Stimulated activated naive CD4-positive, alpha-beta T cell treated with Interleukin-2 at 50 U/mL for 16 hours (primary cell): Measurements from ENCODE around the gene LYPD3.
"Not testable (repeated sequence)": the region's sequence is repeated elsewhere in the genome, so short reads cannot be mapped to it uniquely, and the experiment has no call there.

Source experiments
- DNase-seq: peaks from one replicate; lab custom pipeline; 2025; lab: John Stamatoyannopoulos, UW

Gene LYPD3

GRCh38 chr19:43461303-43461702 lies 4.1 kb downstream of the LYPD3 start:
- DNase-seq = no peak

DNA sequence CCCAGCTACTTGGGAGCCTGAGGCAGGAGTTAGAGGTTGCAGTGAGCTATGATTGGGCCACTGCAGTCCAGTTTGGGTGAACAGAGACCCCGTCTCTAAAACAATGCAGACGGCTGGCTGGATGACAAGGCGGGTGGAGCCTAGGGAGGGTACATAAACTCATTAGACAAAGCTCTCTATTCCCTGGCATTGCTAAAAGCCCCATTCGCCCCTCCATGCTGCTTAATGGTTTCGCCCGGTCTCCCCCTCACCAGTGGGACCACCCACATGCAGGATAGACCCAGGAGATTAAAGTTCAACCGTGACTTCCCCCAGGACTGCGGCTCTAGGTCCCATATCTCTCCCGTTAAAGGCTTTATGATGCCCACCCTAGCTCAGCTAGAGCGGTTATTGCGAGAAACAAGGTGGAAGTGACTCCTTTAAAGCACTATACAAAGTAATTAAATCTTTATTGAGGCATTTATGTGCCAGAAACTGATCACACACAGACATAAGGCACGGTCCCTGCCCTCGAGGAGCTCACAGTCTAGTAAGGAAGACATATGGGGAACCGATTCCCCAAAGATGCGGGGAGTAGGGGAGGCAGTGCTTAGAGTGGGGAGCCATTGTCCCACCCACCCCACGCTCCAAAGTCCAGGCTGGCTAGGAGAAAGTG lies 4.9 kb downstream of the LYPD3 start:
- DNase-seq = no peak

GRCh38 chr19:43457809-43458208 lies 7.6 kb downstream of the LYPD3 start:
- no peak for DNase-seq

DNA sequence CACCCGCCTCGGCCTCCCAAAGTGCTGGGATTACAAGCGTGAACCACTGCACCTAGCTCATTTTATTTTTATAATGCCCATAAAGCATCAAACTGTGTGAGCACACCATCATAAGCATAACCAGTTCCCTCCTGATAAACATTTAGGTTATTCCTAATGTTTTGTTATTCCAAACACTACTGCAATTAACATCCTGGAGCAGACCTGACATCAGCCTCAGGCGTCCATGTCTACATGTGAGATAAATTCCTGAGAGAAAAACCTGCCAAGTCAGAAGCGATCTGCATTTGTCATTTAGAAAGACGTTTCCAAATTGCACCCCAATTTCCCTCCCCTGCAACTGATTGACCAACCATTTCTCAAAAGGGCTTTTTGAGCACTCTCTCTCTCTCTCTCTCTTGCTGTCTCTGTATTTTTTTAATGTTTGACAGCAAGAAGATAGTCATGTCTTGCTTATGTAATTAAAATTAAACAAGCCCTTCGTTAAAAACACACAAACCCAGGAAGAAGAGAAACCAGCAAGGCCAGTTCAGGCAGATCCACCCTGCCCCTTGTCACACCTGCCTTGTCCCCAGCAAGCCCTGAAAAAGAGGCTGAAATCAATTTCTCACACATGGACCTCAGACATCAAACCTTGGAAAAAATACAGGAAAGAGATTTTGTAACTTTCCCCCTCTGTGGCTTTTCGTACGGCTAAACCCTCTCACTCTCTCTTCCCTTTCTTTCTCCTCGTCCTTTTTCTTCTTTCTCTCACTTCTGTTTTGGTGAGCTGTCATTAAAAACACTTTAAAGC lies 9.9 kb downstream of the LYPD3 start:
- DNase-seq = no peak

DNA sequence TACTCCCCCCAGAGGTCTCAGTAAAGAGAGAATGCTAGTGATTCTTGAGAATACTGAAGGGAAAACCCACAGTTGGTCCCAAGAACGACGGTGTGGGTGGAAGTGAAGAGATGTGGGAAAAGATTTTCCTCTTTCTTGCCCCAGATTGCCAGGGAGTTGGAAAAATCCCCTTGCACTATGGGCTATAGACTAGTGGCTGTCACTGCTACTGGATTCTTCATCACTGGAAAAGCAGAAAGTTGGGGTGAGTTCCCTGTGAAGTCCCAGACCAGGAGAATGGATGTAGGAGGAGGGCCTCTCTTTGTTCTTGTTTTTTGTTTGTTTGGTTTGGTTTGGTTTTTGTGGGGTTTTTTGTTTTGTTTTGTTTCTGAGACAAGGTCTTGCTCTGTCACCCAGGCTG lies 11.4 kb downstream of the LYPD3 start:
- no peak for DNase-seq

GRCh38 chr19:43452582-43452981 lies 12.8 kb downstream of the LYPD3 start:
- no peak for DNase-seq

GRCh38 chr19:43450545-43450997 lies 14.8 kb downstream of the LYPD3 start:
- DNase-seq = no peak

DNA sequence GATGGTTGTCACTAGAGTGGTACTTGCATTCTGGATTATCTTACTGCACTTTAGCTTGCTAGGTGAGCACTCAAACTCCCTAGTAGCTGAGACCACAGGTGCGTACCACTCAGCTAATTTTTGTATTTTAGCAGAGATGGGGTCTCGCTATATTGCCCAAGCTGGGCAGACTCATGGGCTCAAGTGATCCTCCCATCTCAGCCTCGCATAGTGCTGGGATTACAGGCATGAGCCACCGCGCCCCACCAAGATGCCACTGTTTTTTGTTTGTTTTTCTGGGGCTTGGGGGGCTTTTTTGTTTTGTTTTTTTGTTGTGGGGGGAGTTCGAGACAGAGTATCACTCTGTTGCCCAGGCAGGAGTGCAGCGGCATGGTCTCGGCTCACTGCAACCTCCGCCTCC lies 17.8 kb downstream of the LYPD3 start:
- DNase-seq = no peak

GRCh38 chr19:43446746-43447489 lies 18.5 kb downstream of the LYPD3 start:
- peak; percentile 67 for DNase-seq

- no peak for DNase-seq
Observed at GRCh38 chr19:43445426-43445825, 20.0 kb downstream of the LYPD3 start.

DNA sequence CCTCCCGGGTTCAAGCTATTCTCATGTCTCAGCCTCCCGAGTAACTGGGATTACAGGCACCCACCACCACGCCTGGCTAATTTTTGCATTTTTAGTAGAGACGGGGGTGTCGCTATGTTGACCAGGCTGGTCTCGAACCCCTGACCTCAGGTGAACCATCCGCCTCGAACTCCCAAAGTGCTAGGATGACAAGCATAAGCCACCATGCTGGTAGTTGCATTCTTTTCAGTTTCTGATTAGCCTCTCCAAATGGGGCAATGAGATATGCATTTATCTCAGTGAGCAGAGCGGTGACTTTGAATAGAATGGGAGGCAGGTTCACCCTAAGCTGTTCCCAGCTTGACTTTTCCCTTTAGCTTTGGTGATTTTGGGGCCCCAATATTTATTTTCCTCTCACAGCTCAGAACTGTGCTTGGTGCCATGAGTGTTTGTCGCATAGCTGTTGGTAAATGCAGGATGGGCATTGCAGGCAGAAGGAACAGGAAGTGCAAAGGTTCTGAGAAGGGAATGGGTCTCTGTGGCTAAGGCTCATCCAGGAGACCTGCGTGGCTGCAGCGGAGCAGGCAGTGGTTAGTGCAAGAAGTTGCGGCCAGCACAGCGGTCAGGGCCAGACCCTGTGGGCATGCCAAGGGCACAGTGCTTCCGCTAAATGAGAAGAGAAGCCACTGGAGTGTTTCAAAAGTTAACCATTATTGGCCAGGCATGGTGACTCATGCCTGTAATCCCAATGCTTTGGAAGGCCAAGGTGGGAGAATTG lies 20.7 kb downstream of the LYPD3 start:
- DNase-seq = no peak

GRCh38 chr19:43444091-43444490 lies 21.3 kb downstream of the LYPD3 start:
- DNase-seq = not testable (repeated sequence)

DNA sequence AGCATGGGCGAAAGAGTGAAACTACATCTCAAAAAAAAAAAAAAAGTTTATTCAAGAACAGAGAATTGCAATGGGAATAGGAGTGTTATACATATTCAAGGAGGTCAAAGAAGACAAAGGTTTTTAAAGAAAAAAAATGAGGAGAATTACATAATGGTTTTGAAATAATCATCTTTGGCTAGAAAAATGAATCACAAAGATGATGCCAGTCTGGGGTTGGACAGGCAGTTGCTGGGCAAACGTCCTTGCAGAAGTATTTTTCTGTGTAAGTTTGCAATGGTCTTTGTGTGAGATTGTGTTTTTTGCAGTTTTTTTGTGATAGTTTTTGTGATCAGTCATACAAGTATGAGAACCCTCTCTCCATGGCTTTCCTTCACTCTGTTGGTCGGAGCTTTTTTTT lies 23.7 kb downstream of the LYPD3 start:
- no peak for DNase-seq

DNA sequence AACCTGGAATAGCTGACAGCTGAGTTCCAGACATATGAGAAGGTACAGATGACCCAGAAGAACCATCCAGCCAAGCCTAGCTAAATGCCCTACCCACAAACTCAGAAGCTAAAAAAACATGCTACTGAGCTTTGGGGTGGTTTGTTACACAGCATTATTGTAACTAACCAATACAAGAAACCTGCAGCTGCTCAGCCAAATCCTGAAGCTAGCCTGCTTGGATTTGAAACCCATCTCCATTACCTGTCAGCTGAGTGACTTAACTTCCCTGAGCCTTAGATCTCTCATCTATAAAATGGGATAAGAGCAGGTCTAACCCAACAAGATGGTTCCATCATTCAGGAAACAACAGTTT lies 25.7 kb downstream of the LYPD3 start:
- DNase-seq = no peak

DNA sequence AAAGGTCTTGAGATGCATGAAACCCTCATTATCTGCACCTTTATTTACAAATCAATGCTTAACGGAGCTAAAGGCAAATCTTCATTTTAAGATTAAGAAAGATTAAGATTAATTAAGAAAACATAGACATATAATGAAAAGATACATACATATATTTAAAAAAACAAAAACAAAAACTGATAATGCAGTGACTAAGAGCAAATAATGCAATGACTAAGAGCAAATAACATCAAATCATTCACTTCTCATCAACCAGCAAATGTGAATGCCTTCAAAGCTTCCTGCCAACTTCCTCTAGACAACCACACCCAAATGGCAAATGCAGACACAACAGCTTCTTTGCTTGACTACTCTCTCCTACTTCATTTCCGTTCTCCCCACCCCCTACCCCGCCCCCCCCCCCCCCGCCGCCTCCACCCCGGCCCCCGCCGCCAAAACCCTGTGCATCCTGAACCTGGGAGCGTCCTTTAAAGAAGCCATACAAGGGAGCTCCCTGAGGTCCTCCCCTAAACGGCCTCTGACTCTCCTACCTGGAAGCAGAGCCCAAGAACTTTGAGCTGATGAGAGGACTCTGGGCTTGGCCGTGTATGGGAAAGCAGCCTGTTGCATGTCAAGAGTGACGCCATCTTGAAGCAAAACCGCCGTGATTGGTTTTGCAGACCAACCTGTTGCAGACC lies 26.2 kb downstream of the LYPD3 start:
- peak; percentile 22 for DNase-seq

DNA sequence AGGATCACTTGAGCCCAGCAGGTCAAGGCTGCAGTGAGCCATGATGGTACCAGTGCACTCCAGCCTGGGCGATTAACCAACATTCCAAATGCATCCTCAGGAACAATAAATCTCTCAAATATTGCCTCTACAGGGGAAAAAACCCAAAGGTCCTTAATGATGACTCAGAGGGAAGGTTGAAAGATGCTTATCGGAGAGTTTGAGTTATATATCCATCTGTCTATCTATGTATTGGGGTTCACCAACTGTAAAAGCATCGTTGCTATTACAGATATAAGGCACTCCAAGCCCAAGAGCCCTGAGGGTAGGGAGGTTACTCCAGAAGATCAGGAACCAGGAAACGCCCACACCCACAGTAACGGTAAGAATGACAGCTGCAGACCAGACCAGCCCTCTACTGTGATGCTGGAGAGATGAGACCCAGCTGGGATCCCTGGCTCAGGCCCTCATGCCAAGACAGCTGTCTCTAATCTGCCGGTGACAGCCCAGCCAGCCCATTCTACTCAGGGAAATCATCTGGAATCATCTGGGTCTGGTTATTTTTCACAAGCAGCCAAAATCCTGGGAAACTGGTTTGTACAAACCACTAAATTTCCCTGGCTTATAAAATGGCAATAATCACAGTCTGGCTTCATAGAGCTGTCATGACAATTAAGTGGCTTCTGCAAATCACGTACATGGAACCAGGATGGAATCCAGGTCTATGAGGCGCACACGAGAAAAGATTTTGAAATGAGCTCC lies 26.9 kb downstream of the LYPD3 start:
- DNase-seq = peak; percentile 5

DNA sequence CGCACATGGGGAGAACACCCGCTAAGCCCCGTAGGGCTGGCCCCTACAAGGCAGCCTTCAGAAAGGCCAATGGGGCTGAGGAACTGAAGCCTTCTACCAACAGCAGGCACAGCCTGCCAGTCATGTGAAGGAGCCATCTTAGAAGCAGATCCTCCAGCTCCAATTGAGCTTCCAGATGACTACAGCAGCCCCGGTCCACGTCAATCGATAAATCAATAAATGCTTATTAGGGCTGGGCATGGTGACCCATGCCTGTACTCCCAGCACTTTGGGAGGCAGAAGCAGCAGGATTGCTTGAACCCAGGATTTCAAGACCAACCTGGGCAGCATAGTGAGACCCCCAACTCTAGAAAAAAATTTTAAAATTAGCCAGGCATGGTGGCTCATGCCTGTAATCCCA lies 27.7 kb downstream of the LYPD3 start:
- no peak for DNase-seq

GRCh38 chr19:43437284-43437683 lies 28.1 kb downstream of the LYPD3 start:
- DNase-seq = not testable (repeated sequence)

- DNase-seq = no peak
Observed at GRCh38 chr19:43435775-43436174, 29.6 kb downstream of the LYPD3 start.

DNA sequence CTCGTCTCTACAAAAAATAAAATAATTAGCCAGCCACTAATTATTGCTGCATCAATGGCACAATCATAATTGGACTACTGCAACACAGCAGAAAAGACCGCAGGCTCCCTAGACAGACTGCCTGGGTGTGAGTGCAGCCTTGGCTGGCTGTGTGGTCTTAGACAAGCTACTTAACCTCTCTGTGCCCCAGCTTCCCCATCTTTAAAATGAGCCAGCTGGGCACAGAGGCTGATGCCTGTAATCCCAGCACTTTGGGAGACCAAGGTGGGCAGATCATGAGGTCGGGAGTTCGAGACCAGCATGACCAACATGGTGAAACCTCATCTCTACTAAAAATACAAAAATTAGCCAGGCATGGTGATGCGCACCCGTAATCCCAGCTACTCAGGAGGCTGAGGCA lies 31.7 kb downstream of the LYPD3 start:
- DNase-seq = no peak

GRCh38 chr19:43433358-43433673 lies 32.1 kb downstream of the LYPD3 start:
- DNase-seq = no peak
